Measurements from ENCODE around the gene COL24A1.
"Not testable (repeated sequence)": the region's sequence is repeated elsewhere in the genome, so short reads cannot be mapped to it uniquely, and the experiment has no call there.

DNA sequence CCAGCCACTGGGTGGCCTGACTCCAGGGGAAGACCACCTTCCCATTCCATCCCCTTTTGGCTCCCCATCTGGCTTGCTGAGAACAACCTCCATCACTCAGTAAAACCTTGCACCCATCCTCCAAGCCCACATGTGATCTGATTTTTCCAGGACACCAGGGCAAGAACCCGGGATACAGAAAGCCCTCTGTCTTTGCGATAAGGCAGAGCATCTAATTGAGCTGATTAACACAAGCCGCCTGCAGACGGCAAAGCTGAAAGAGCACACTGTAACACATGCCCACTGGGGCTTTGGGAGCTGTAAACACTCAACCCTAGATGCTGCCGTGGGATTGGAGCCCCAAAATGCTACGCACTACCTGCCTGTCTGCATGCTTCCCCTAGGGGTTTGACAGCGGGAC is 201.4 kb downstream of the COL24A1 start:
- not testable (repeated sequence) for TF ChIP-seq POLR2A, EP300 (IDR thresholded peaks at IDR 0.05)
- TF ChIP-seq, protein P1, sequence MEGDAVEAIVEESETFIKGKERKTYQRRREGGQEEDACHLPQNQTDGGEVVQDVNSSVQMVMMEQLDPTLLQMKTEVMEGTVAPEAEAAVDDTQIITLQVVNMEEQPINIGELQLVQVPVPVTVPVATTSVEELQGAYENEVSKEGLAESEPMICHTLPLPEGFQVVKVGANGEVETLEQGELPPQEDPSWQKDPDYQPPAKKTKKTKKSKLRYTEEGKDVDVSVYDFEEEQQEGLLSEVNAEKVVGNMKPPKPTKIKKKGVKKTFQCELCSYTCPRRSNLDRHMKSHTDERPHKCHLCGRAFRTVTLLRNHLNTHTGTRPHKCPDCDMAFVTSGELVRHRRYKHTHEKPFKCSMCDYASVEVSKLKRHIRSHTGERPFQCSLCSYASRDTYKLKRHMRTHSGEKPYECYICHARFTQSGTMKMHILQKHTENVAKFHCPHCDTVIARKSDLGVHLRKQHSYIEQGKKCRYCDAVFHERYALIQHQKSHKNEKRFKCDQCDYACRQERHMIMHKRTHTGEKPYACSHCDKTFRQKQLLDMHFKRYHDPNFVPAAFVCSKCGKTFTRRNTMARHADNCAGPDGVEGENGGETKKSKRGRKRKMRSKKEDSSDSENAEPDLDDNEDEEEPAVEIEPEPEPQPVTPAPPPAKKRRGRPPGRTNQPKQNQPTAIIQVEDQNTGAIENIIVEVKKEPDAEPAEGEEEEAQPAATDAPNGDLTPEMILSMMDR (IDR thresholded peaks at IDR 0.05) = not testable (repeated sequence)
